Nephron (organoid): ENCODE measurements around the gene ADORA1.

ENCODE experiments used
- H3K27ac Mint-ChIP-seq, 3 experiments: 2 replicates each; pipeline ENCODE4 v1.8.0; 2020; ENCODE audit warnings: mixed read lengths in 3 of 3, mild to moderate bottlenecking in 2 of 3, moderate library complexity in 1 of 3
- H3K27me3 Mint-ChIP-seq: 2 replicates; pipeline ENCODE4 v1.8.0; 2021; ENCODE audit warnings: low read depth, mild to moderate bottlenecking, moderate library complexity, mixed read lengths
- H3K36me3 Mint-ChIP-seq: 2 replicates; pipeline ENCODE4 v1.8.0; 2020; ENCODE audit warnings: low read depth, mixed read lengths
- H3K4me1 Mint-ChIP-seq: 2 replicates; pipeline ENCODE4 v1.8.0; 2020; ENCODE audit warnings: mixed read lengths
- H3K4me3 Mint-ChIP-seq, 3 experiments: 2 replicates each; pipeline ENCODE4 v1.8.0; 2020; ENCODE audit warnings: mild to moderate bottlenecking in 3 of 3, mixed read lengths in 3 of 3, moderate library complexity in 2 of 3
- H3K9me3 Mint-ChIP-seq: 2 replicates; pipeline ENCODE4 v1.8.0; 2020; ENCODE audit warnings: mixed read lengths
- TF ChIP-seq, protein P1 (sequence below), 3 experiments: fragments of 200-600 bp; sonication (generic); IDR thresholded peaks; one replicate each; pipeline ENCODE4 v1.5.0; 2021; ENCODE audit warnings: antibody characterized with exemption in 3 of 3; ENCODE audit not compliant: unreplicated experiment in 3 of 3

Gene ADORA1

DNA sequence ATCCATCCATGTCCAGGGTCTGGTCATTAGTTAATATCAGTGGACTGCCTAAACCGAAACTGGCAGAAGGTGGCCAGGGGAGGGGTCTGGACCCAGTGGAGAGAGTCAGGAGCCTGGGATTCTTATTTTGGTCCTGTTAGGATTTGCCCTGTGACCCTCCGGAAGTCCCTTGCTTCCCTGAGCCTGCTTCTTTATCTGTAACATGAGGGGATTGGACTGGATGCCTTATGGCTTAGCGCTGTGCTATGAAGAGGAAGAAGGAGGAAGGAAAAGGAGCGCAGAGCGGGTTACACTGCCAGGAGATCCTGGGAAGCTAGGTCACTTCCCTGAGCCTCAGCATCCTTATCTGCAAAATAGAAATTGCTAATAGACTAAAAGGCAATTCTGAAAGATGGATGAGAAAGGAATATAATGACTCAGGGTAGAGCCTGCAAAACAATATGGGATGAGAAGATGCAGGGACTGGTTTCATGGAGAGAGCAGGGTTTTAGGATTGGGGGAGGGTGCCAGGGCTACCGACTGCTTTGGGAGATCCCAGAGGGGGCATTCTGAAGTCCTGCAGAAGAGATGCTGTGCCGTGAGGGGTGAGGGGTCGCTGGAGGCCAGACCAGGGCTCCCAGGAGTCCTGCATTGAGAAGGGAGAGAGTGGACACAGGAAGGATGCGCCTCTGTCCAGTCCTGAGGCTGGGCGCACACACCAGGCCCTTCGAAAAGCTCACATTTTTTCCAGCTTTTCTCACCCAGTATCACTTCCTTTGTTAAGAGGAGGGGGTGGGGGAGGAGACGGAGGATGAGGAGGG lies 460 bp upstream of the ADORA1 start:
- Mint-ChIP-seq H3K9me3 (no peaks in the 10 kb centered on the region), H3K4me3 (peak overlapping the region; percentile 77 to 83 (median 82)), H3K27me3 (peaks cover 35% of the 10 kb centered on the region), H3K4me1 (peaks cover 67% of the 10 kb centered on the region), H3K27ac (peak overlapping the region; percentile 22 to 50 (median 34)), H3K36me3 (no peaks in the 10 kb centered on the region)
- TF ChIP-seq, protein P1, sequence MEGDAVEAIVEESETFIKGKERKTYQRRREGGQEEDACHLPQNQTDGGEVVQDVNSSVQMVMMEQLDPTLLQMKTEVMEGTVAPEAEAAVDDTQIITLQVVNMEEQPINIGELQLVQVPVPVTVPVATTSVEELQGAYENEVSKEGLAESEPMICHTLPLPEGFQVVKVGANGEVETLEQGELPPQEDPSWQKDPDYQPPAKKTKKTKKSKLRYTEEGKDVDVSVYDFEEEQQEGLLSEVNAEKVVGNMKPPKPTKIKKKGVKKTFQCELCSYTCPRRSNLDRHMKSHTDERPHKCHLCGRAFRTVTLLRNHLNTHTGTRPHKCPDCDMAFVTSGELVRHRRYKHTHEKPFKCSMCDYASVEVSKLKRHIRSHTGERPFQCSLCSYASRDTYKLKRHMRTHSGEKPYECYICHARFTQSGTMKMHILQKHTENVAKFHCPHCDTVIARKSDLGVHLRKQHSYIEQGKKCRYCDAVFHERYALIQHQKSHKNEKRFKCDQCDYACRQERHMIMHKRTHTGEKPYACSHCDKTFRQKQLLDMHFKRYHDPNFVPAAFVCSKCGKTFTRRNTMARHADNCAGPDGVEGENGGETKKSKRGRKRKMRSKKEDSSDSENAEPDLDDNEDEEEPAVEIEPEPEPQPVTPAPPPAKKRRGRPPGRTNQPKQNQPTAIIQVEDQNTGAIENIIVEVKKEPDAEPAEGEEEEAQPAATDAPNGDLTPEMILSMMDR (IDR thresholded peaks at IDR 0.05; ENCODE audit: unreplicated experiment in 3 of 3): no peak

DNA sequence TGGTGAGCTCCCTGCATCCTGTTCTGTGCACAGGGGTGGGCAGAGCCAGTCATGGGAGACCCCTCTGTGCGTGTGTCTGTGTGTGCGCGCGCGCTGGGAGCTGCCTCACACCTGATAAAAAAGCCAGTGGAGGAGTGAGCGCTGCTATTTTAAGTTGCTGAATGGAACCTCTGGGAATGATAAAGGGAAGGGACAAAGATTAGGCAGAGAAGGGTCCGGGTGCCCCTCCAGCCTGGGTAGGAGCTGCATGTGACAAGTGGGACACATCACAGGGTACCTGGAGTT lies 847 bp downstream of the ADORA1 start:
- no peaks in the 10 kb centered on the region for H3K36me3 Mint-ChIP-seq
- H3K4me1 Mint-ChIP-seq: peaks cover 64% of the 10 kb centered on the region
- H3K27me3 Mint-ChIP-seq: peaks cover 31% of the 10 kb centered on the region
- TF ChIP-seq, protein P1 (IDR thresholded peaks at IDR 0.05; ENCODE audit: unreplicated experiment in 3 of 3): no peak
- H3K9me3 Mint-ChIP-seq: no peaks in the 10 kb centered on the region
- peak overlapping the region; percentile 83 to 88 (median 85) for H3K4me3 Mint-ChIP-seq
- H3K27ac Mint-ChIP-seq: peak overlapping the region in 2 of 3 experiments; percentile 40 to 81

DNA sequence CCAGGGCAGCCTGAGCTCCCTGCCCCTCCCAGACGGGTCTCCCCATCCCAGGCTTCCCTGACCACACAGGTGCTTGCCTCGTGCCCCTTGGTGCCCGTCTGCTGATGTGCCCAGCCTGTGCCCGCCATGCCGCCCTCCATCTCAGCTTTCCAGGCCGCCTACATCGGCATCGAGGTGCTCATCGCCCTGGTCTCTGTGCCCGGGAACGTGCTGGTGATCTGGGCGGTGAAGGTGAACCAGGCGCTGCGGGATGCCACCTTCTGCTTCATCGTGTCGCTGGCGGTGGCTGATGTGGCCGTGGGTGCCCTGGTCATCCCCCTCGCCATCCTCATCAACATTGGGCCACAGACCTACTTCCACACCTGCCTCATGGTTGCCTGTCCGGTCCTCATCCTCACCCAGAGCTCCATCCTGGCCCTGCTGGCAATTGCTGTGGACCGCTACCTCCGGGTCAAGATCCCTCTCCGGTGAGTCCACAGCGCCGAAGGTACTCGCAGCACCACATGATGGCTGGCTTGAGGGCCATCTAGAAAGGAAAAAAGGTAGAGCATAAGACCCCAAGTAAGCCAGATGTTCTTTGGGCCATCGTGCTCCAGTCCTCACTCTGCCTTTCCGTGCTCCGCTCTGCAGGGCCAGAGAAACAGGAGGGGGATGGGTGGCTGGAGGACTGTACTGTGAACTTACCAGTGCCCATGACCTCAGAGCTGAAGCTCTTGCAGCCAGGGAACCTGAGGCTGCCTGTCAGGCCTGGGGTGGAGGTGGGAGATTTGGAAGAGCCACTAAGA lies 1.4 kb downstream of the ADORA1 start:
- TF ChIP-seq, protein P1 (IDR thresholded peaks at IDR 0.05; ENCODE audit: unreplicated experiment in 3 of 3): no peak
- Mint-ChIP-seq H3K9me3 (no peaks in the 10 kb centered on the region), H3K27me3 (peaks cover 28% of the 10 kb centered on the region), H3K4me3 (peak overlapping the region; percentile 83 to 88 (median 85)), H3K27ac (no peak overlapping the region), H3K36me3 (no peaks in the 10 kb centered on the region), H3K4me1 (peaks cover 63% of the 10 kb centered on the region)

DNA sequence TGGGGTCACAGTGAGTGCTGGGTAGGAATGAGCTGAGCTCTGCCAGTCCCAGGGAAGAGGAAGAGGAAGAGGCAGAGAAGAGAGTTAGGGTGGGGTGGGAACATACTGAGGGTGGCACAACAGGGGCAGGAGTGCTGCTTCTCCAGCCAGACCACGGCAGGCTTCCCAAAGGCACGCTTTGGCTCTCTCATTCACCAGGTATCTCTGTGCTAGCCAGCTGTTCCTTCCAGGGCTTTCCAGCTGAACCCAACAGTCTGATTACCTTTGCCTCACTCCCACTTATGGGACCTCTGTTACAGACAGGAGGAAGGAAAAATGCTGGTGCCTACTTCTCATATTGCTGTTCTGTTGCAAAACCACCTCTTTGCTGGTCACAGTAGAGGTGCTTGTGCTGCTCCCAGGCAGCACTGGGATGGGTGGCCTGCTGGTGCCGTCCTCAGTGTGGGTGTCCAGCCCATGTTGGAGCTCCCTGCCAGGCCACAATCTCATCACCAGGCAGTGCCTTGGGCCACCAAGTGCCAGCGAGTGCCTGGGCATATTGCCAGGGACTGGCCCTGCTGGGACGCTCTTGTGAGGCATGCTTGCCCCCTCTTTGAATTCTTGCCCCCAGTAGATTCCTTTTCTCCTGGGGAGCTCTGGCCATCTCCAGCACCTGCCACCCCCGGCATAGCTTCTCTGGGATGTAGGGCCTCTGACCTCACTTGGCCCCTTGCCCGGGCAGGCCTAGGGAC lies 2.1 kb downstream of the ADORA1 start:
- H3K27ac Mint-ChIP-seq: peak overlapping the region in 2 of 3 experiments; percentile 48 to 60
- H3K4me1 Mint-ChIP-seq: peaks cover 60% of the 10 kb centered on the region
- peak overlapping the region; percentile 45 to 88 (median 85) for H3K4me3 Mint-ChIP-seq
- H3K36me3 Mint-ChIP-seq: no peaks in the 10 kb centered on the region
- peaks cover 30% of the 10 kb centered on the region for H3K27me3 Mint-ChIP-seq
- H3K9me3 Mint-ChIP-seq: no peaks in the 10 kb centered on the region
- TF ChIP-seq, protein P1 (IDR thresholded peaks at IDR 0.05; ENCODE audit: unreplicated experiment in 3 of 3): no peak

DNA sequence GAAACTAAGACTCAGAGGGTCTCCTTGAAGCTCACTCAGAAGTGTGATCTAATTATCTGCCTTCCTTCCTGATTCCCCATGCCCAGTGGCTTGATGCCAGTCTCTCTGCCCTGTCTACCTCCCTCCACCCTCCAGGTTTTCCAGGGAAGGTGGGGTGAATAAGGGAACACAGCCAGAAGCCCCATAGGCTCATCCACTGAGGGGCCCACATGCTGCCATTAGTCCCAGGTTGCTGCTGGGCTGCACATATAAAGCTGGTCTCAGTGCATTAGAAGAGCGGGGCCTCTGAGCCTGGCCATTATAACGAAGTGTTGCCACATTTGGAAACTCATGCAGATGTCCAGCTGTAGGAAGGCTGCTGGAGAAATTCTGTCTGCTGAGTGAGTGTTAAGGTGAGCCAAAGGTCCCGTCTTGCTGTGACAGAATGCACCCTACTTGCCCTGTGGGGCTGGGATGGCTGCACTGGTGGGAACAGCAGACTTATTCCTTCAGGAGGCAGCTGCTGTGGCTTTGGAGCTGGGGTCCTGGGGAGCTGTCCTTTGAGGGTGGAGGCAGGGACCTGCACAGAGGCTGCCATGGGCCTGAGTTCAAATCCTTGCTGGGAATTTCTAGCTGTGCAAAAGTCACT lies 2.9 kb downstream of the ADORA1 start:
- H3K4me1 Mint-ChIP-seq: peaks cover 52% of the 10 kb centered on the region
- peak overlapping the region in 2 of 3 experiments; percentile 48 to 60 for H3K27ac Mint-ChIP-seq
- TF ChIP-seq, protein P1 (IDR thresholded peaks at IDR 0.05; ENCODE audit: unreplicated experiment in 3 of 3): no peak
- peak overlapping the region in 2 of 3 experiments; percentile 49 to 66 for H3K4me3 Mint-ChIP-seq
- H3K9me3 Mint-ChIP-seq: no peaks in the 10 kb centered on the region
- no peaks in the 10 kb centered on the region for H3K36me3 Mint-ChIP-seq
- peaks cover 26% of the 10 kb centered on the region for H3K27me3 Mint-ChIP-seq
